KMS-11 (cell line): ENCODE data around the gene NKX6-1.

Experiments
- H2AFZ ChIP-seq: fragments of 200-600 bp; sonication (generic); 2 replicates; pipeline ENCODE4 v1.6.1; 2016; ENCODE audit warnings: antibody characterized with exemption, mixed run types, low read depth
- H3K27ac ChIP-seq: fragments of 200-600 bp; sonication (generic); 2 replicates; pipeline ENCODE4 v1.6.1; 2016; ENCODE audit warnings: mild to moderate bottlenecking, mixed run types
- H3K27me3 ChIP-seq: fragments of 200-600 bp; sonication (generic); 2 replicates; pipeline ENCODE4 v1.6.1; 2017; ENCODE audit warnings: mild to moderate bottlenecking, low read depth, mixed run types, moderate library complexity; ENCODE audit not compliant: insufficient read depth
- H3K36me3 ChIP-seq: fragments of 200-600 bp; sonication (generic); 2 replicates; pipeline ENCODE4 v1.6.1; 2017; ENCODE audit warnings: mild to moderate bottlenecking, mixed run types; ENCODE audit not compliant: insufficient read depth
- H3K4me1 ChIP-seq: fragments of 200-600 bp; sonication (generic); 2 replicates; pipeline ENCODE4 v1.6.1; 2016; ENCODE audit warnings: mild to moderate bottlenecking, low read depth, mixed run types; ENCODE audit not compliant: poor library complexity, severe bottlenecking
- H3K4me2 ChIP-seq: fragments of 200-600 bp; sonication (generic); 2 replicates; pipeline ENCODE4 v1.7.0; 2016; ENCODE audit warnings: mild to moderate bottlenecking, mixed run types
- H3K4me3 ChIP-seq: fragments of 200-600 bp; sonication (generic); IDR thresholded peaks from 2 replicates; pipeline ENCODE4 v1.6.1; 2017; ENCODE audit warnings: low read depth, low read length, mixed read lengths; ENCODE audit not compliant: insufficient read depth
- H3K79me2 ChIP-seq: fragments of 200-600 bp; sonication (generic); 2 replicates; pipeline ENCODE4 v1.6.1; 2016; ENCODE audit warnings: low read depth, mixed run types; ENCODE audit not compliant: insufficient read depth
- H3K9ac ChIP-seq: fragments of 200-600 bp; sonication (generic); 2 replicates; pipeline ENCODE4 v1.6.1; 2016; ENCODE audit warnings: mild to moderate bottlenecking, mixed run types
- H4K20me1 ChIP-seq: fragments of 200-600 bp; sonication (generic); 2 replicates; pipeline ENCODE4 v1.6.1; 2016; ENCODE audit warnings: mild to moderate bottlenecking, mixed run types; ENCODE audit not compliant: insufficient read depth
- CTCF ChIP-seq: fragments of 200-600 bp; sonication (generic); conservative IDR thresholded peaks from 2 replicates; pipeline ENCODE4 v1.6.1; 2017; ENCODE audit warnings: low read depth, mild to moderate bottlenecking, antibody characterized with exemption, low read length, moderate library complexity, mixed read lengths

NKX6-1 gene

DNA sequence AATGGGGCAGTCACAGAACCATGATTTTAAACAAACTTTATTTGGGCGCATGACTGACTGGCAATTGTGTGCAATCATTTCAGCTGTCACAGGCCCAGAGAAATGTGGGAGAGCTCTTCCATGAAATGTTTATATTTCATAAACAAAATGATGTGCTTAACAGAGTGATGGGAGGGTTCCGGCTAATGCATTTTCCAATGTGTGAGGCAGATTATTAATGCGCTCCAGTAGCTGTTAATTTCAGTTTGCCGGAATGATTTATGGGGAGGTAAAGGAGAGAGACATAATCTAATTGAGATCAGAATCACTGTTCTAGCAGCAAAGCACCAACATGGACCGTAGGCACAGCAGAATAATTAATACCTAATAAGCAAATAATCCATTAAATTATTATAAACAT lies 55.6 kb downstream of the NKX6-1 start:
- TF ChIP-seq CTCF = no peak
- no peak overlapping the region for H3K27ac ChIP-seq
- no peaks in the 10 kb centered on the region for H4K20me1 ChIP-seq
- no peaks in the 10 kb centered on the region for H3K79me2 ChIP-seq
- H3K27me3 ChIP-seq = no peaks in the 10 kb centered on the region
- no peak overlapping the region for H3K4me2 ChIP-seq
- H2AFZ ChIP-seq = no peak overlapping the region
- no peak overlapping the region for H3K9ac ChIP-seq
- no peaks in the 10 kb centered on the region for H3K36me3 ChIP-seq
- no peaks in the 10 kb centered on the region for H3K4me1 ChIP-seq
- H3K4me3 ChIP-seq = no peak overlapping the region

DNA sequence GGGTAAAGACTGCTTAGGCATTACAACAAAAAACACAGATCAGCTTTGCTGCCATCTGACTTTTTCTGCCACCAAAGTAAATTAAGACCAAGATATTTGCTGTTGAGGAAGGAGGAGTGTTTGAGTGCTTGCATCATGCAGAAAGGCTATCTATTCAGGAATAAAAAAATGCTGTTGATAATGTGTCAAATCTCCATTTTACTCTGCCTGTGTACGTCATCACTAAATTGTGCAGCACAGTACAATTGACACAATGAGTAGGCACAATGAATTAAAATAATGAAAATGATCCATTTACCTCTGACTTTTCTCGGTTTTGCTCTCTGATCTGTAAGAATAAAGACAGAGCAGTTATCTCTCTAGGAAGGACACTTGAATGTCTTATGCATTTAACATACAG lies 56.3 kb downstream of the NKX6-1 start:
- Histone ChIP-seq H3K36me3 (no peaks in the 10 kb centered on the region), H3K27ac (no peak overlapping the region), H3K4me3 (no peak overlapping the region), H3K9ac (no peak overlapping the region), H3K4me2 (no peak overlapping the region), H3K79me2 (no peaks in the 10 kb centered on the region), H3K4me1 (no peaks in the 10 kb centered on the region), H3K27me3 (no peaks in the 10 kb centered on the region), H4K20me1 (no peaks in the 10 kb centered on the region), H2AFZ (no peak overlapping the region)
- no peak for TF ChIP-seq CTCF
